Measurements from ENCODE around the gene GPRC5C.
A peak's percentile ranks its signal among the peaks of the same experiment; 100 is the strongest.
"Not testable (repeated sequence)": the region's sequence is repeated elsewhere in the genome, so short reads cannot be mapped to it uniquely, and the experiment has no call there.

GPRC5C gene, protein sequence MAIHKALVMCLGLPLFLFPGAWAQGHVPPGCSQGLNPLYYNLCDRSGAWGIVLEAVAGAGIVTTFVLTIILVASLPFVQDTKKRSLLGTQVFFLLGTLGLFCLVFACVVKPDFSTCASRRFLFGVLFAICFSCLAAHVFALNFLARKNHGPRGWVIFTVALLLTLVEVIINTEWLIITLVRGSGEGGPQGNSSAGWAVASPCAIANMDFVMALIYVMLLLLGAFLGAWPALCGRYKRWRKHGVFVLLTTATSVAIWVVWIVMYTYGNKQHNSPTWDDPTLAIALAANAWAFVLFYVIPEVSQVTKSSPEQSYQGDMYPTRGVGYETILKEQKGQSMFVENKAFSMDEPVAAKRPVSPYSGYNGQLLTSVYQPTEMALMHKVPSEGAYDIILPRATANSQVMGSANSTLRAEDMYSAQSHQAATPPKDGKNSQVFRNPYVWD

DNA sequence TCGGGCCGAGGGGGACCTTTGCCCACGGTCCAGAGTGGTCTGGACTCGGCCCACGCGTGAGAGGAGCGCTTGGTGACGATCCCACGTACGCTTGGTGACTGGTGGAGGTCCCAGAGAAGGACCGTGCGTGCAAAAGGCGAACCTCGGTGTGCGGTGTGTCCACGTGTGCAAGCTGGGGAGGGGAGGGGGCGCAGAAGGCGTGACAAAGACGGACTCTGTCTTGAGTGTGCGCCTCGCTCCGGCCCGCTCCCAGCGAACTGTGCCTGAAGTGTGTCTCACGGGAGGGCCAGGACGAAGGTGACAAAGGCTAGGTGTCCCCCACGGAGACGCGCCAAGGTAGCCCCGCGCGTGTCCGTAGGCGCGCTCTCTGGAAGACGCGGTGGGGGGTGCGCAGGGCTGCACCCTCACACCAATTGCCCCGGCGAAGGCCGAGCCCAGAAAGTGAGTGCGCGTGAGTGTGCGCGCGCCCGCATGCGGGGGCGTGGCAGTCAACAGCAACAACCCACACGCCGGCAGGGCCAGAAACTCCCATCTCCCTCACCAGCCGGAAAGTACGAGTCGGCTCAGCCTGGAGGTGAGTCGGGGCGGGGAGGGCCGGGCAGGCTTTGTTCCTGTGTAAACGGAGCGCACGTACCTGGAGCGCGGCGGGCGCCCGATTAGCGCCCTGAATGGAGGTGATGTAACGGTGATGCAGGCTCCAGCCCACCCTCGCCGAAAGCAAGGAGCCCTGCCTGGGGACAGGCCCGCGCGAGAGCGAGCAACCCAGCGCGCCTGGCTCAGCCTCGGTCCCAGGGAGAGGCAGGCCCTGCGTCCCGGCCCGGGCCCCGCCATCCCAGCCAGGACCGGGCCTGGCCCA lies at the start of gene GPRC5C:
Gene GPRC5C, plus strand, starts transcription at position 521 of the 856 bp plus-strand sequence. CDS start 7,689 bp downstream, outside the sequence.
- DNase-seq = no peak

DNA sequence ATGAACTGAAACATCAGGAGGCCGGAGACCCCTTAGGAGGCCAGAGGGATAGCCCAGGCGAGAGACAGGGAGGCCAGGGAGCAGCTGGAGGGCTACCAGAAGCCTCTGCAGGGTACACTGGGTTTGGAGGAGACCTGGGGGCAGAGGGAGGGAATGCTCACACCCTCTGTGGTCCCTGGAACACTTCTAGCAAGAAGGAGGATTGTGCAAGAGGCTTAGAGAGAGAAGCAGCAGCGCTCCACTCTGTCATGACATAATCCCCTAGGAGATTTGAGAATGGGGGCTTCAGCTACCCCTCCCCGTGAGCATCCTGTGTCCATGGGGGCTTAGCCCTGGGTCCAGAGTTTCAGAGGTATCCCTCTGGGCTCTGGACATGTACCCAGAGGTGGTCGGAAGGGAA lies 48.7 kb upstream of the GPRC5C start:
- no peak for DNase-seq

DNA sequence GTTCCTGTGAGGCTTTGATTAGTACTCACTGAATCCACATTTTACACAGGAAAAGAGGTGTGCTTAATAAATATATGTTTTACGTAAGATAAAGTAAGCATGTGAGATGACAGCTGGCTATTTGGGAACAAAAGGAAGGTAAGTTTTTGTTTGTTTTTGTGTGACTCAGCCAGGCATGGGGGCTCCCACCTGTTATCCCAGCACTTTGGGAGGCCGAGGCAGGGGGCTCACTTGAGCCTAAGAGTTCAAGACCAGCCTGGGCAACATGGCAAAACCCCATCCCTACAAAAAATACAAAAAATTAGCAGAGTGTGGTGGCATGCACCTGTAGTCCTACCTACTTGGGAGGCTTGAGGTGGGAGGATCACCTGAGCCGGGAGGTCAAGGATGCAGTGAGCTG lies 46.7 kb upstream of the GPRC5C start:
- no peak for DNase-seq

DNA sequence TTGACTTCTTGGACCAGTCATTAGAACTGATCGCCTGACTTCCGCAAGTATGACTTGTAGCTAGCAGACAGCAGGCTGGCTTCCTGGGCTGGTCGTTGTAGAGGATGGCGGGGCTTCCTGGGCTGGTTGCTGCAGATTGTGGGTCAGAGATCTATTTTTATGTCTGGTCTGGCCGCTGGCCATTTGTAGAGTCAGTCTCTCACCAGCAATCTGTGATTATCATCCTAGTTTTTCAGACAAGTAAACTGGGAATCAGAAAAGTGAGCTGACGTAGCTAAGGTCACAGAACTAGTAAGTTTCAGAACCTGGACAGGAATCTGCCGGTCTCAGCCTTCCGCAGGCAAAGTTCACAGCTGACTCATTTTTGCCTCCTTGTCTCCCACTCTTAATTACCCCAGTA lies 45.5 kb upstream of the GPRC5C start:
- no peak for DNase-seq

DNA sequence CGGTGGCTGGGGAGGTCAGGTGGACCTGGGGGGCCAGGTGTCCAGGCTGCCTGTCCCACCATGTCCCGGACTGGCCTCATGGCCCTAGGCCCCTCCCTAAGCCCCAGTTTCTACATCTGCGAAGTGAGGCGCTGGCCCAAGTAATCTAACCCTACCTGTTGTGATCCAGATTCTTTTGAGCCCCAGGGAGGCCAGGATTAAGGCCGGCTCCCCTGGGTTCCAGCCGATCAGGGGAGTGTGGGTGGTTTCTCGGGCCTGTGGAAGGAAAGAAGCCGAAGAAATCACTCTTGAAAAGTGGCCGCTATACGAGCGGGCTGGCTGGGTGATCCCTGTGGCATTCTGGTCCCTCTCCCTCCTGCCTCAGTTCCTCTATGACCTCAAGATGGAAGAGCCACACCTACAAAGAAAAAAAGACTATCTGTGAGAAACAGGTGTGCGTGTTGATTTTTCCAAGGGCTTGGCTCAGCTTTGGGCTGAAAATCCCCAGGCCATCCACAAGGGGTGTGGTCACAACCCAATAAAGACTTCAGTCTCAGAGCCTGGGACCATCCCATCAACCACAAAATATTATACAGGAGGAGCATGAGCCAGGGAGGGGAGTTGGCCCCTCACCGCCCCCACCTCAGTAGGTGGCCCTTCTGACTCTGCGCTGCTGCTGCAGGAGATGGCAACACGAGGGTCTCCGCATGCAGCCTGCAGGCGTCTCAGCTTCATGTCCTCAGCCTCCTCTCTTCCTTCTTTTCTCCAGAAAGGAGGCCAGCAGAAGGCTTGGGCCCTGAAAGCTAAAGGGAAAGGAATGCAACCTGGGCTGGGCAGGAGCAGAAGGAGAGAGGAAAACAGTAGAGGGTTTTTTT lies 44.3 kb upstream of the GPRC5C start:
- no peak for DNase-seq

DNA sequence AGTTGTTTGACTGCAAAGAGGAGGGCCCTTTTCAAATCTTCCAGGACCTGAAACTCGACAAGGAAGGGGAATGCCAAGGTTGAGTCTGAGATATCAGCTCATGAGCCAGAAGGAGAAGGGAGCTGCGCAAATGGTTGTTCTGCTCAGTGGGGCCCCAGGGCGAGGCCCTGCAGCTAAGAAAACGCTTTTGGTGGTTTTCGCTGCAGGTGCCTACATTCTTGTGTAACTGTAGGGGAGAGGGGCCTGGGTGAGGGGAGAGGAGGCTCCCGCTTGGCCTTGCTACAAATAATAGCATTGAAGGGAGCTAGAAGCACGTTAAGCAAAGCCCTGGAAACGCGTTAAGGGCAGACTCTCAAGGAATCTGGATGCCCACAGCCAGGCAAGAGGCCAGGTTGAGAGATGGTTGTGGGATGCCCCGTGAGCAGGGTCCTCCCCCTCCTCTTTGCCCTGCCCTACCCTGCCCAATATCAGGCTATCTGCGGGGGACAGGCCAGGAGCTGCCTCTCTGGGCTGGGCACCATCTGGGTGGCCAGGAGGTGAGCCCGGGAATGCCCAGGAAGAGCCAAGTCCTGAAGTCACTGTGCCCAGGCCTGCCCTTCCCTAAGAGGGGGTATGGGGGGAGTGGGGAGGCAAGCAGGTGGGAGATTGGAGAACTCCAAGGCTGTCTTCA lies 42.7 kb upstream of the GPRC5C start:
- DNase-seq = no peak

DNA sequence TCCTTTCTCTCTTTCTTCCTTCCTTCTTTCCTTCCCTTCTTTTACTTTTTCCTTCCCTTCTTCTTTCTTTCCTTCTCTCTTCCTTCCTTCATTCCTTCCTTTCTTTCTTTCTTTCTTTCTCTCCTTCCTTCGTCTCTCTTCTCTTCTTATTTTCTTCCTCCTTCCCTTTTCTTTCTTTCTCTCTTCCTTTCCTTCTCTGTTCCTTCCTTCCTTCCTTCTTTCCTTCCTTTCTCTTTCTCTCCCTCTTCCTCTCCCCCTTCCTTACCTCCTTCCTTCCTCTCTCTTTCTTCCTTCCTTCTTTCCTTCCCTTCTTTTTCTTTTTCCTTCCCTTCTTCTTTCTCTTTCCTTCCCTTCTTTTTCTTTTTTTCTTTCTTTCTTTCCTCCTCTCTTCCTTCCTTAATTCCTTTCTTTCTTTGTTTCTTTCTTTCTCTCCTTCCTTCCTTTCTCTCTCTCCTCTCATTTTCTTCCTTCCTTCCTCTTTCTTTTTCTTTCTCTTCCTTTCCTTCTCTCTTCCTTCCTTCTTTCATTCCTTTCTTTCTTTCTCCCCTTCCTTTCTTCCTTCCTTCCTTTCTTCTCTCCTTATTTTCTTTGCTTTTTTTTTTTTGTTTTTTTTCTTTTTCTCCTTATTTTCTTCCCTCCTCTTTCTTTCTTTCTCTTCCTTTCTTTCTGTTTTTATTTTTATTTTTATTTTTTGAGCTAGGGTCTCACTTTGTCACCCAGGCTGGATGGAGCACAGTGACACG lies 41.8 kb upstream of the GPRC5C start:
- no peak for DNase-seq

DNA sequence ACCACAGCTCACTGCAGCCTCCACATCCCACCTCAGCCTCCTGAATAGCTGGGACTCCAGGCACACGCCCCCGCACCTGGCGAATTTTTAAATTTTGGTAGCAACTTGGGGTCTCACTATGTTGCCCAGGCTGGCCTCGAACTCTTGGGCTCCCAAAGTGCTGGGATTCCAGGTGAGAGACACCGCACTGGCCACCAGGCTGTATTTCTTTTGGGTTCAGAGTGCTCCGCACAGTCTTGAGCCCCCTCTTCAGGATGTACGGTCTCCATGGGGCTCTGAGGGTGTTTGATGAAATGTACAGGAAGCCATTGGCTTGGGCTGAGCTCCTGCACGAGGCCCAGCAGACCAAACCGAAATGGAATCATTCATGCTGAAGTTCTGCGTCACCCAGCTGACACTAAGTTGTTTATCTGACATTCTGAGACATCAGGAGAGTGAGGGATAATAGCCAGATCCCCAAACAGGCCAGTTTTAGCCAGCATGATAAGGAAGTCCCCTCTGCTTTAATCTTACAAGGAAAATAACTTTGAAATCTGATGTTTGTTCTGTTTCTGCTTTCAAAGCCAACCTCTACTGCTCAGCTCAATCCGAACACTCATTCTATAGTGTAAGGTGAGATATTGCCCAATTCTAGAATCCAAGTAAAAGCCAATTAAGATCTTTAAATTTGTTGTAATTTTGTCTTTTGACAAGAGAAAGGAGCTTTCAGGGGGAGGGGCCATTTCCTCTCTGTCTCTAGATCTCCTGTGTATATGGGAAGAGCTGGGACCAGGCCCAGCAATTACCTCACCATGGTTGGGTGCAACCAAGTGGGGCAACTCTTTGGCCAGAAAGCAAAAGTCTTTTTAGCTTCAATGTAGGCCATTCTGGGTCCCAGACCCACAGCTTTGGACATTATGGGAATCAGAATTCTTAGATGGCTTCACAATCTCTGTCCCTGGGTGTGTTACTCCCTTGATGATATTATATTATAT lies 40.9 kb upstream of the GPRC5C start:
- no peak for DNase-seq

DNA sequence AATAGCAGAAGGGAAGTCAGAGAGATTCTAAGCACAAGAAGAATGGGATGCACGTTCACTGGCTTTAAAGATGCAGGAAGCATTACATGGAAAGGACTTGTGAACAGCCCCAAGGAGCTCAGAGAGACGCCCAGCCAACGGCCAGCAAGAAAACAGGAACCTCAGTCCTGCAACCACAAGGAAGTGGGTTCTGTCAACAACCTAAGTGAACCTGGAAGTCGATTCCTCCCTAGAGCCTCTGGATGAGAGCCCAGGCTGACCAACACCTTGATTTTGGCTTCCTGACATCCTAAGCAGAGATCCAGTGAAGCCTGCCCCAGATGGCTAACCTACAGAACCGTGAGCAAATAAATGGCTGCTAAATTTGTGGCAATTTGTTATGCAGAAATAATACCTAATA lies 40.1 kb upstream of the GPRC5C start:
- DNase-seq = peak; percentile 42 to 45

DNA sequence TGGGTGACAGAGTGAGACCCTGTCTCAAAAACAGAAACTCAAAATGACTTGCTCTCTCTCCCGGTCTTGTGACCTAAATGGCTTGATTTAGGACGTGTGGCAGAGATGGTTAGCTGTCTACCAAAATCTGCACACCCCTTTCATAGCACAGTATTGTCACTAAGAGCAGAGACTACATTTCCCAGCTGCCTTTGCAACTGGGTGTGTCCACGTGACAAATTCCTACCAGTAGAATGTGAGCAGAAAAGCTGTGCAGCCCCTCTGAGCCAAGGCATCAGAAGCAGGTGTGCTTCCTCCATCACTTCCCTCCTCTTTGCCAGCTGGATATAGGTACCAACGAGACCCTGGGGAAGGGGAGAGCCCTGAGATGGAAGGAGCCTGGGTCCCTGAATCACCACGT lies 39.0 kb upstream of the GPRC5C start:
- no peak for DNase-seq

DNA sequence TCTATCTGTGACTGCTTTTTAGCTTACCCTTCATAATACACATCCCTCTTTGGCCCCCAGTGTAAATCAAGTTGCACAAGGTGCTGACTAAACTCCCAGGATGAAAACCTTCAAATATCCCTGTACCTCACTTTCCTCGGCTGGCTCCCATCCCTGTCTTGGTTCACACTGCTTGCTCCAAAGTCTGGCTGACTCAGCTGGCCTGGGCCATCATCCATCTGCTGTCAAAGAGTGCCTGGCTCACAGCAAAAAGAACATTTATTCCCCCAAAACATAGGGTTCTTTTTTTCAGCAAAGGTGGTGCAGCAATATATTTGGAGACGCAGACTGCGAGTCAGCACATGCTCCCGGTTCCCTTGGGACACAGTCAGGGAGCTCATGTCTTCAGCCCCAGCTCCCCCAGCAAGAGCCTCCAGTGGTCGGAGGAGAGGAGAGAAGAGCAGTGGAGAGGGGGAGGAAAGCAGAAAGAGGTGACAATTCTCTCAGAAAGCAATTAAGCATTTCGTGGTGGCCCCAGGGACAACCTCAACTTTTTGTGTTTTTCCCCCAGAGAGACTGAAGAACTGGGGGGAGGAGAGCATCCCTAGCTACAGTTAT lies 38.4 kb upstream of the GPRC5C start:
- no peak for DNase-seq

DNA sequence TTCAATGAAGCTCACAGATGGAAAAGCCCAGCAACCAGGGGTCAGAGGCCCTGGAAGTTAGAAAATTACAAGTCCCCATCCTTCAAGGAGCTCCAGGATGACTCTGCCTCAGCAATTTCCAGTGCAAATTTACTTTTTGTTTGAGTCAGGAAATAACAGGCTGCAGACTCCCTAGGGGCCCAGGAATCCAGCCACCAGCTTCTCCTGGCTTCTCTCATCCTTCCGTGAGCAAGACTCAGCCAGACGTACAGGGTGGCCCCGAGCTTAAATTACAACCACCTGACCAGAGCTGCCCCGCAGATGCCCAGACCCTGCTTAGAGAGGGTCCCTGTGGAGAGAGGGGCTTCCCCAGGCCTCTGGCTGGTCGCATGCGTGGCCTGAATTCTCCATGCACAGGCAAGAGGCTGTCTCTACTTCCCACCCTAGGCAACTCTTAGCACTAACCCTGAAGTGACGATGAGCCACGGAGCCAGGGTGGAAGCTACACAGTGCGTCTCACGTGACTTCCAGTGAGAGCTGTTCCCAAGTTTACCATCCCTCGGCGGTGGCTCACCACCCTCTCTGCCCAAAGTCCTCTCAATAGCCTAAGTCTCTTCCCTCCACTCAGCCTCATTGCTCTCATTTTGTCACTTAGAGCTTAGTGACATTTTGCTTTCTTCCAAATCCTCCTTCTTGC lies 37.5 kb upstream of the GPRC5C start:
- DNase-seq = no peak

DNA sequence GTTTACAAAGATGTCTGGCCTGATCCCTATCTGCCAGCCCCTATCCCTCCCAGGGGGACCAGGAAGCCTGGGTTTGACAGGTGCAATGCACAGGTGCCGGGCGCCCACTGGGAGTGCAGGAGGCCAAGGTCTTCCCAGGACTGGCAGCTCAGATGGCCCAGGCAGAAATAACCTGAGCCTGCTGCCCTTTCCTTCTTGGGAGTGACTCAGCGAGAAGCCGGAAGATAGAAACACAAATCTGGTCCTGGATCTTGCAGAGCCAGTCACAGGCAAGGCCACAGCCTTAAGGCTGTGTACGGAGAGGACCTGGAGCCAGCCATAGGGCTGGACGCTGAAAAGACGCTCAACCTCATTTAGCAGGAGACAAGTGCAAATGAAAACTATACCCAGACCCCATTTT lies 36.9 kb upstream of the GPRC5C start:
- no peak for DNase-seq

DNA sequence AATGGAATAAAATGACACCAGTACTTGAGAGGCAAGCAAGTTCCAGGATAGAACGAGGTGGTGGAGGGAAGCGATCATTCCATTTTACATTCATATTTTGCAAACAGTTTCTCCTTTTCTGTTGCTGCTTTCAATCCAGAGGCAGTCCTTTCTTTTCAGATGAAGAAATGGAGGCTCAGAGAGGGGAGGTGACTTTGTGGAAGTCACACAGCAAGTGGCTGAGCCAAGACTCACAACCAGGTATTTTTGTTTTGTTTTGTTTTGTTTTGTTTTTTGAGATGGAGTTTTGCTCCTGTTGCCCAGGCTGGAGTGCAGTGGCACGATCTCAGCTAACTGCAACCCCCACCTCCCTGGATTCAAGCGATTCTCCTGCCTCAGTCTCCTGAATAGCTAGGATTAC lies 35.3 kb upstream of the GPRC5C start:
- DNase-seq = no peak

DNA sequence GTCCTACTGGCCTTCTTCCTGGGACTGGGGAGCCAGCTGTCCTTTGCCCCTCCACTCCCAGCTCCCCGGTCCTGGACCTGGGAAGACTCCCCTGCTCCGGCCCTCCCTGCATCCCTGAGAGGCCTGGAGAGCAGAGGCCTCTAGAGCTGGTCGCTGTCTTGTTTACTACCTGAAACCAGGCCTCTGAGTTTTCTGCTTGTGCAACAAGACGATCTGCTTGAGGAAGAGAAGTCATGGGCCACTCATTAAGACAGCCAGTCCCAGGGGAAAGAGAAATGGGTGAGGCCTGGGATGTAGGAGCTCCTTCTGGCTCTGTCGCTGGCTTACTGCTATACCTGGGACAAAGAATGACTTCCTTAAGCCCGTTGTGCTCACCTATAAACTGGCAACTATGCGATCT lies 29.8 kb upstream of the GPRC5C start:
- DNase-seq = no peak

DNA sequence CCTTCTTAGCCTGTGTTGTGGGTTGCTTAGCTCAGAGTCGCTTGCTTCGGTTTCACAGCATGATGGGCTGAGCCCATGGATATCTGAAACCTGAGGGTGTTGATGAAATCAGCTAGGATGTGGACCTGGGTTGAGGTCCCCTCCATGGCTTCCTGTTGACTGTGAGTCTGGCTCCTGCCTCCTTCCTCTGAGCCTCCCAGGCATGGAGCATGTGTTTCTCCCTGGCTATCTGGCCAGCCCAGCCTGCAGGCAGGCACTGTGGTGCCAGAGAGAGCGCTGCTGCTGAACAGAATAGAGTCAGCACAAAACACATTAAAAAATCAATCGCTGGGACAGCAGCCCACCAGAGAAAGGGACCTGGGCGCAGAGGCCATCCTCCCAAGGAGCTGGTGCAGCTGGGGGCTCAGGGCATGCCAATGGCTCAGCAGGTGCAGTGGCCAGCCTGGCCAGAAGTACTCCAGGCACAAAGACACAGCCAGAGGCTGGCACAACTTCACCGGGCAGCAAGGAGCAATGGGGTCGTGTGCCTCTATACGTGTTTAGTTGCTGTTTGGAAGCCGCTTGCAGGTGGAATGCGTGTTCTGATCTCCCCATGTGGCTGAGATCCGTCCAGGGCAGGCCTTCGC lies 28.3 kb upstream of the GPRC5C start:
- no peak for DNase-seq

DNA sequence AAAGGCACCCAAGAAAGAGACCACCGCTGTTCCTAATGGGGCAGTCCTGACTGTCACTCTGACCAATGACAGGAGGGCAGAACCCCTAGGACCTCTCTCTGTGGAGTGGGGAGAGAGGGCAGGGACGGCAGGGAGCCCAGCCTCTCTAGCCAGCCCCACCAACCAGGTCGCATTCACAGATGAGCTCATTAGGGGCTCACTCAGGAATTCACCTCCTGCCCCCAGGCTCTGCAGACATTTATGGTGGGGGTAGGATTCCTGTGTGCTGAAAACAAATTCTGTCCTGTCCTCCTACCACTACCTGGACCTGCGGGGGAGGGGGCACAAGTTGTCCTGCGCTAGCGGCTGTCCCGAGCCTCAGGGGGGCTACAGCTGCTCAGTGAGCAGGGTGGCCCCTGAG lies 27.7 kb upstream of the GPRC5C start:
- no peak for DNase-seq

DNA sequence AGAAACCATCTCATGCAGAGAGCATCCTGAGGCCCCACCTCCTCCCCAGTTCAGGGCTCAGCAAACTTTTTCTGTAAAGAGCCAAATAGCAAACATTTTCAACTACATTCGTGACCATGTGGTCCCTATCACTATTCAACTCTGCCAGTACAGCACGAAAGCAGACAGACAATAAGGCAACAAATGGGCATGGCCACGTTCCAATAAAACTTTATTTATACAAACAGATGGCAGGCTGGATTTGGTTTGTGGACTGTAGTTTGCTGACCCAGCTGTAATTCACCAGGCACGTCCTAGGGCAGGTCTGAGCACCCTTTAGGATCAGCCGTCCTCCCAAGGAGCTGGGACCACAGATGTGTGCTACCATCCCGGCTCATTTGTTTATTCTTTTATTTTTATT lies 27.1 kb upstream of the GPRC5C start:
- DNase-seq = no peak

DNA sequence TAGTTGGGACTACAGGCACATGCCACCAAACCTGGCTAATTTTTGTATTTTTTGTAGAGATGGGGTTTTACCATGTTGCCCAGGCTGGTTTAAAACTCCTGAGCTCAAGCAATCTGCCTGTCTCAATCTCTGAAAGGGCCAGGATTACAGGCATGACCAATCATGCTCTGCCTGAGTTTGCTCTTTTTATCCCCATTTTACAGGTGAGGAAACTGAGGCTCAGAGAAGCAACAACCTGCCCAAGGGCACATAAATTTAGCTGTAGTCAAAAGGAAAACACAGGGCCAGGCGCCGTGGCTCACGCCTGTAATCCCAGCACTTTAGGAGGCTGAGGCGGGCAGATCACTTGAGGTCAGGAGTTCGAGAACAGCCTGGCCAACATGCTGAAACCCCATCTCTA lies 26.6 kb upstream of the GPRC5C start:
- DNase-seq = not testable (repeated sequence)
